WTC11 (cell line): Measurements from ENCODE around the gene FOXK1.

Source experiments
- CBFB ChIP-seq: sonication (generic); formaldehyde crosslinking; IDR thresholded peaks from 2 replicates; pipeline ENCODE4 v1.8.1; 2022; ENCODE audit warnings: mild to moderate bottlenecking, low read depth, missing genetic modification reagents
- CREM ChIP-seq: sonication (generic); formaldehyde crosslinking; IDR thresholded peaks from 2 replicates; pipeline ENCODE4 v1.8.1; 2022; ENCODE audit warnings: mild to moderate bottlenecking, missing genetic modification reagents, moderate library complexity
- ELF4 ChIP-seq: sonication (generic); formaldehyde crosslinking; IDR thresholded peaks from 2 replicates; pipeline ENCODE4 v1.8.1; 2022; ENCODE audit warnings: low read depth, mild to moderate bottlenecking, moderate library complexity, missing genetic modification reagents
- EMX1 ChIP-seq: fragments of 250-450 bp; sonication (Bioruptor Pico); IDR thresholded peaks from 2 replicates; pipeline ENCODE4 v1.8.0; 2021; ENCODE audit warnings: mild to moderate bottlenecking
- JUN ChIP-seq: sonication (generic); formaldehyde crosslinking; IDR thresholded peaks from 2 replicates; pipeline ENCODE4 v1.8.0; 2023; ENCODE audit warnings: mild to moderate bottlenecking, missing genetic modification reagents
- SP1 ChIP-seq: sonication (generic); formaldehyde crosslinking; conservative IDR thresholded peaks from 2 replicates; pipeline ENCODE4 v1.8.1; 2022; ENCODE audit warnings: missing genetic modification reagents
- TCF7 ChIP-seq: sonication (generic); formaldehyde crosslinking; IDR thresholded peaks from 2 replicates; pipeline ENCODE4 v1.8.0; 2022; ENCODE audit warnings: mild to moderate bottlenecking, low read depth, missing genetic modification reagents, moderate library complexity
- ZNF121 ChIP-seq: sonication (generic); formaldehyde crosslinking; IDR thresholded peaks from 2 replicates; pipeline ENCODE4 v1.8.0; 2023; ENCODE audit warnings: missing genetic modification reagents
- TF ChIP-seq, protein P1 (sequence below): fragments of 200-600 bp; IDR thresholded peaks from 2 replicates; pipeline ENCODE4 v1.8.0; 2022; ENCODE audit warnings: antibody characterized with exemption
- TF ChIP-seq, protein P2 (sequence below): sonication (generic); formaldehyde crosslinking; IDR thresholded peaks from 2 replicates; pipeline ENCODE4 v1.8.0; 2022; ENCODE audit warnings: mild to moderate bottlenecking, missing genetic modification reagents
- TF ChIP-seq, protein P3 (sequence below): sonication (generic); formaldehyde crosslinking; IDR thresholded peaks from 2 replicates; pipeline ENCODE4 v1.8.1; 2023; ENCODE audit warnings: mild to moderate bottlenecking, missing genetic modification reagents, moderate library complexity
- TF ChIP-seq, protein P4 (sequence below): sonication (generic); formaldehyde crosslinking; IDR thresholded peaks from 2 replicates; pipeline ENCODE4 v1.8.0; 2022; ENCODE audit warnings: mild to moderate bottlenecking, missing genetic modification reagents
- TF ChIP-seq, protein P5 (sequence below): sonication (generic); formaldehyde crosslinking; IDR thresholded peaks from 2 replicates; pipeline ENCODE4 v1.8.1; 2022; ENCODE audit warnings: low read depth, missing genetic modification reagents, borderline replicate concordance

DNA sequence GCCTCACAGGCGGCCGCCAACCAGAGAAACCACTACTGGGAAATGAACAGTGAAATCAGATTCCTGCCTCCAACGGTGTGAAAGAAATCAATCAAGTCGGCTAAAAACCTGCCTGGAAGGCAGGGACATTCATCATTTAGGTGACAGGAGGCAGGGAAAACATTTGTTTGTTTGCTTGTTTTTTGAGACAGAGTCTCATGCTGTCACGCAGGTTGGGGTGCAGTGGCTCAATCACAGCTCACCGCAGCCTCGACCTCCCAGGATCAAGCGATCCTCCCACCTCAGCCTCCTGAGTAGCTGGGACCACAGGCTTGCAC is 123.8 kb downstream of the FOXK1 start:
- TF ChIP-seq, protein P1, sequence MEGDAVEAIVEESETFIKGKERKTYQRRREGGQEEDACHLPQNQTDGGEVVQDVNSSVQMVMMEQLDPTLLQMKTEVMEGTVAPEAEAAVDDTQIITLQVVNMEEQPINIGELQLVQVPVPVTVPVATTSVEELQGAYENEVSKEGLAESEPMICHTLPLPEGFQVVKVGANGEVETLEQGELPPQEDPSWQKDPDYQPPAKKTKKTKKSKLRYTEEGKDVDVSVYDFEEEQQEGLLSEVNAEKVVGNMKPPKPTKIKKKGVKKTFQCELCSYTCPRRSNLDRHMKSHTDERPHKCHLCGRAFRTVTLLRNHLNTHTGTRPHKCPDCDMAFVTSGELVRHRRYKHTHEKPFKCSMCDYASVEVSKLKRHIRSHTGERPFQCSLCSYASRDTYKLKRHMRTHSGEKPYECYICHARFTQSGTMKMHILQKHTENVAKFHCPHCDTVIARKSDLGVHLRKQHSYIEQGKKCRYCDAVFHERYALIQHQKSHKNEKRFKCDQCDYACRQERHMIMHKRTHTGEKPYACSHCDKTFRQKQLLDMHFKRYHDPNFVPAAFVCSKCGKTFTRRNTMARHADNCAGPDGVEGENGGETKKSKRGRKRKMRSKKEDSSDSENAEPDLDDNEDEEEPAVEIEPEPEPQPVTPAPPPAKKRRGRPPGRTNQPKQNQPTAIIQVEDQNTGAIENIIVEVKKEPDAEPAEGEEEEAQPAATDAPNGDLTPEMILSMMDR, result no peak
- TF ChIP-seq CBFB (CRISPR knock-in tag) (no peak), EMX1 (CRISPR knock-in tag) (no peak), SP1 (CRISPR knock-in tag) (no peak), TCF7 (CRISPR knock-in tag) (no peak), ELF4 (no peak), CREM (no peak), ZNF121 (CRISPR knock-in tag) (no peak), JUN (CRISPR knock-in tag) (no peak)
- TF ChIP-seq, protein P2, sequence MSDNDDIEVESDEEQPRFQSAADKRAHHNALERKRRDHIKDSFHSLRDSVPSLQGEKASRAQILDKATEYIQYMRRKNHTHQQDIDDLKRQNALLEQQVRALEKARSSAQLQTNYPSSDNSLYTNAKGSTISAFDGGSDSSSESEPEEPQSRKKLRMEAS (CRISPR knock-in tag), result no peak
- TF ChIP-seq, protein P3, sequence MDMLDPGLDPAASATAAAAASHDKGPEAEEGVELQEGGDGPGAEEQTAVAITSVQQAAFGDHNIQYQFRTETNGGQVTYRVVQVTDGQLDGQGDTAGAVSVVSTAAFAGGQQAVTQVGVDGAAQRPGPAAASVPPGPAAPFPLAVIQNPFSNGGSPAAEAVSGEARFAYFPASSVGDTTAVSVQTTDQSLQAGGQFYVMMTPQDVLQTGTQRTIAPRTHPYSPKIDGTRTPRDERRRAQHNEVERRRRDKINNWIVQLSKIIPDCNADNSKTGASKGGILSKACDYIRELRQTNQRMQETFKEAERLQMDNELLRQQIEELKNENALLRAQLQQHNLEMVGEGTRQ (CRISPR knock-in tag), result no peak
- TF ChIP-seq, protein P4, sequence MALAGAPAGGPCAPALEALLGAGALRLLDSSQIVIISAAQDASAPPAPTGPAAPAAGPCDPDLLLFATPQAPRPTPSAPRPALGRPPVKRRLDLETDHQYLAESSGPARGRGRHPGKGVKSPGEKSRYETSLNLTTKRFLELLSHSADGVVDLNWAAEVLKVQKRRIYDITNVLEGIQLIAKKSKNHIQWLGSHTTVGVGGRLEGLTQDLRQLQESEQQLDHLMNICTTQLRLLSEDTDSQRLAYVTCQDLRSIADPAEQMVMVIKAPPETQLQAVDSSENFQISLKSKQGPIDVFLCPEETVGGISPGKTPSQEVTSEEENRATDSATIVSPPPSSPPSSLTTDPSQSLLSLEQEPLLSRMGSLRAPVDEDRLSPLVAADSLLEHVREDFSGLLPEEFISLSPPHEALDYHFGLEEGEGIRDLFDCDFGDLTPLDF (CRISPR knock-in tag), result no peak
- TF ChIP-seq, protein P5, sequence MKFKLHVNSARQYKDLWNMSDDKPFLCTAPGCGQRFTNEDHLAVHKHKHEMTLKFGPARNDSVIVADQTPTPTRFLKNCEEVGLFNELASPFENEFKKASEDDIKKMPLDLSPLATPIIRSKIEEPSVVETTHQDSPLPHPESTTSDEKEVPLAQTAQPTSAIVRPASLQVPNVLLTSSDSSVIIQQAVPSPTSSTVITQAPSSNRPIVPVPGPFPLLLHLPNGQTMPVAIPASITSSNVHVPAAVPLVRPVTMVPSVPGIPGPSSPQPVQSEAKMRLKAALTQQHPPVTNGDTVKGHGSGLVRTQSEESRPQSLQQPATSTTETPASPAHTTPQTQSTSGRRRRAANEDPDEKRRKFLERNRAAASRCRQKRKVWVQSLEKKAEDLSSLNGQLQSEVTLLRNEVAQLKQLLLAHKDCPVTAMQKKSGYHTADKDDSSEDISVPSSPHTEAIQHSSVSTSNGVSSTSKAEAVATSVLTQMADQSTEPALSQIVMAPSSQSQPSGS, result no peak
